ENCODE data around the gene KCND2.

DNA sequence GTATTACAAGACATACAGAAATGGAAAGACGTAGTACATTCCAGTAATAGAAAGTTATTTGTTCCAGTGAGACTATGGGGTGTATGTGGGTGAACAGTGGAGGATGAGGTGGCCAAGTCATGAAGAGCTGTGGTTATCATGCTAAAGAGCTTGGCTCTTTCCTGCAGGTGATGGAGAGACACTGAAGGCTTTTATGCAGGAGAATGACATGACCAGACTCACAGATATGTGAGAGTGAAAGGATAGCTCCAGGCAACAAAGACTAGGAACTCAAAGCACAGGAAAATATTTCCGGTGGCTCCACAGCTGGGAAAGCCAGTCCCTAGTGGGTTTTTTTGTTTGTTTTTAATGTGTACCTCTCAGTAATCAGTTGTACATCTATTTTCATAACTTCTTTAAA lies 451.5 kb downstream of the KCND2 start:
- TF ChIP-seq, protein P1, sequence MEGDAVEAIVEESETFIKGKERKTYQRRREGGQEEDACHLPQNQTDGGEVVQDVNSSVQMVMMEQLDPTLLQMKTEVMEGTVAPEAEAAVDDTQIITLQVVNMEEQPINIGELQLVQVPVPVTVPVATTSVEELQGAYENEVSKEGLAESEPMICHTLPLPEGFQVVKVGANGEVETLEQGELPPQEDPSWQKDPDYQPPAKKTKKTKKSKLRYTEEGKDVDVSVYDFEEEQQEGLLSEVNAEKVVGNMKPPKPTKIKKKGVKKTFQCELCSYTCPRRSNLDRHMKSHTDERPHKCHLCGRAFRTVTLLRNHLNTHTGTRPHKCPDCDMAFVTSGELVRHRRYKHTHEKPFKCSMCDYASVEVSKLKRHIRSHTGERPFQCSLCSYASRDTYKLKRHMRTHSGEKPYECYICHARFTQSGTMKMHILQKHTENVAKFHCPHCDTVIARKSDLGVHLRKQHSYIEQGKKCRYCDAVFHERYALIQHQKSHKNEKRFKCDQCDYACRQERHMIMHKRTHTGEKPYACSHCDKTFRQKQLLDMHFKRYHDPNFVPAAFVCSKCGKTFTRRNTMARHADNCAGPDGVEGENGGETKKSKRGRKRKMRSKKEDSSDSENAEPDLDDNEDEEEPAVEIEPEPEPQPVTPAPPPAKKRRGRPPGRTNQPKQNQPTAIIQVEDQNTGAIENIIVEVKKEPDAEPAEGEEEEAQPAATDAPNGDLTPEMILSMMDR (IDR thresholded peaks at IDR 0.05), result no peak
- TF ChIP-seq POLR2A (IDR thresholded peaks at IDR 0.05; ENCODE audit: low read depth) (no peak), EP300 (IDR thresholded peaks at IDR 0.05) (no peak)

Data from esophagus muscularis mucosa (tissue), 4 donors.